Colonic mucosa (tissue), 4 donors: ENCODE measurements around the gene KIAA0586. TPM values are rescaled to one million over a fixed set of nuclear protein-coding genes. Genes with fewer than 3 reads are reported as not detected.

Source experiments
- DNase-seq: peaks from one replicate; pipeline ENCODE4 v3.0.0-alpha.2; 2020
- H3K27ac ChIP-seq: fragments of 200-600 bp; one replicate; pipeline ENCODE4 v1.8.0; 2021
- H3K27me3 ChIP-seq: fragments of 200-600 bp; one replicate; pipeline ENCODE4 v1.8.0; 2021
- H3K36me3 ChIP-seq: fragments of 200-600 bp; one replicate; pipeline ENCODE4 v1.8.0; 2021
- H3K4me1 ChIP-seq: fragments of 200-600 bp; one replicate; pipeline ENCODE4 v1.8.0; 2021; ENCODE audit warnings: mild to moderate bottlenecking
- H3K4me3 ChIP-seq: fragments of 200-600 bp; one replicate; pipeline ENCODE4 v1.8.0; 2021
- H3K9ac ChIP-seq, 2 donors: one replicate each; pipeline ENCODE4 v1.7.0; 2013; ENCODE audit warnings: control low read depth in 2 of 2, low read depth in 2 of 2, low read length in 2 of 2
- H3K9me3 ChIP-seq: fragments of 200-600 bp; one replicate; pipeline ENCODE4 v1.8.0; 2021
- CTCF ChIP-seq: fragments of 200-600 bp; IDR thresholded peaks from one replicate; pipeline ENCODE4 v1.8.0; 2022; ENCODE audit warnings: antibody characterized with exemption, mild to moderate bottlenecking
- intact Hi-C: fragments of 100-400 bp; cut with DNase I; formaldehyde crosslinking; loops from one replicate; pipeline ENCODE4 v1.14.1; 2022
- total RNA-seq, 2 donors: library from RNA; stranded (reverse); fragmentation: NEBNext Ultra II Directional in 1 of 2; extraction: Animal tissue kit (Norgen Biotek cat#: 25700) in 1 of 2; gene quantifications; one replicate each; pipeline ENCODE4 v1.2.1, GENCODE V29; 2021
- donor health status: healthy.
- donor health status: DM: no; HTN: no; CAD: no.
- donor health status: DM: no; HTN: no; CAD: no.

The KIAA0586 gene
- total RNA-seq, 2 donors from 2014 or later, result 12.3 to 17.4 TPM

GRCh38 chr14:58464652-58465051 is 37.1 kb downstream of the KIAA0586 start:
- intact Hi-C loops, result no loop called here

GRCh38 chr14:58465421-58465820 is 37.9 kb downstream of the KIAA0586 start:
- DNase-seq, result no peak
- no peaks in the 10 kb centered on the region for H3K36me3 ChIP-seq
- intact Hi-C loops, result no loop called here
- no peak overlapping the region for H3K4me3 ChIP-seq
- no peak overlapping the region for H3K9ac ChIP-seq
- H3K27ac ChIP-seq, result no peak overlapping the region
- no peaks in the 10 kb centered on the region for H3K9me3 ChIP-seq
- H3K4me1 ChIP-seq, result no peaks in the 10 kb centered on the region
- no peaks in the 10 kb centered on the region for H3K27me3 ChIP-seq
- no peak for TF ChIP-seq CTCF

More at GRCh38 chr14:58464652-58465051, 37.1 kb downstream of the KIAA0586 start:
- Histone ChIP-seq H3K4me1 (no peaks in the 10 kb centered on the region), H3K27ac (no peak overlapping the region), H3K9me3 (no peaks in the 10 kb centered on the region), H3K27me3 (no peaks in the 10 kb centered on the region), H3K4me3 (no peak overlapping the region), H3K9ac (no peak overlapping the region), H3K36me3 (no peaks in the 10 kb centered on the region)
- no peak for TF ChIP-seq CTCF
- DNase-seq, result no peak

GRCh38 chr14:58466459-58466858 is 38.9 kb downstream of the KIAA0586 start:
- H3K36me3 ChIP-seq, result no peaks in the 10 kb centered on the region
- no peak for TF ChIP-seq CTCF
- no peak for DNase-seq

GRCh38 chr14:58467575-58467974 is 40.1 kb downstream of the KIAA0586 start:
- no peaks in the 10 kb centered on the region for H3K27me3 ChIP-seq
- TF ChIP-seq CTCF, result no peak
- no peaks in the 10 kb centered on the region for H3K9me3 ChIP-seq
- H3K36me3 ChIP-seq, result no peaks in the 10 kb centered on the region
- H3K27ac ChIP-seq, result no peak overlapping the region
- H3K9ac ChIP-seq, result no peak overlapping the region
- DNase-seq, result no peak
- no peak overlapping the region for H3K4me3 ChIP-seq
- intact Hi-C loops, result no loop called here
- H3K4me1 ChIP-seq, result no peaks in the 10 kb centered on the region

More at GRCh38 chr14:58466459-58466858, 38.9 kb downstream of the KIAA0586 start:
- no peaks in the 10 kb centered on the region for H3K27me3 ChIP-seq
- H3K27ac ChIP-seq, result no peak overlapping the region
- H3K9me3 ChIP-seq, result no peaks in the 10 kb centered on the region
- no peak overlapping the region for H3K4me3 ChIP-seq
- H3K4me1 ChIP-seq, result no peaks in the 10 kb centered on the region
- no peak overlapping the region for H3K9ac ChIP-seq
- intact Hi-C loops, result no loop called here

GRCh38 chr14:58469309-58469708 is 41.8 kb downstream of the KIAA0586 start:
- no peak for TF ChIP-seq CTCF
- H3K36me3 ChIP-seq, result no peaks in the 10 kb centered on the region
- intact Hi-C loops, result no loop called here

More at GRCh38 chr14:58469309-58469708, 41.8 kb downstream of the KIAA0586 start:
- DNase-seq, result no peak
- Histone ChIP-seq H3K27ac (no peak overlapping the region), H3K9ac (no peak overlapping the region), H3K9me3 (no peaks in the 10 kb centered on the region), H3K27me3 (no peaks in the 10 kb centered on the region), H3K4me3 (no peak overlapping the region), H3K4me1 (no peaks in the 10 kb centered on the region)
